ES-I3 (cell line): Measurements from ENCODE around the gene ASF1B.

ENCODE experiments used
- H3K36me3 ChIP-seq: 2 replicates; pipeline ENCODE4 v1.6.1; 2013; ENCODE audit warnings: mild to moderate bottlenecking, low read length, control low read depth, moderate library complexity; ENCODE audit not compliant: insufficient read depth
- H3K4me1 ChIP-seq: 2 replicates; pipeline ENCODE4 v1.6.1; 2013; ENCODE audit warnings: mild to moderate bottlenecking, control low read depth, low read length; ENCODE audit not compliant: insufficient read depth
- H3K9ac ChIP-seq: 2 replicates; pipeline ENCODE4 v1.6.1; 2013; ENCODE audit warnings: low read depth, mild to moderate bottlenecking, low read length, moderate library complexity
- H3K9me3 ChIP-seq: 2 replicates; pipeline ENCODE4 v1.6.1; 2013; ENCODE audit warnings: mild to moderate bottlenecking, low read length, moderate library complexity; ENCODE audit not compliant: control insufficient read depth, insufficient read depth

Gene ASF1B

GRCh38 chr19:14166999-14167575 lies 30.7 kb upstream of the ASF1B start:
- H3K9me3 ChIP-seq, result no peaks in the 10 kb centered on the region
- H3K36me3 ChIP-seq, result peaks cover 9% of the 10 kb centered on the region
- H3K9ac ChIP-seq, result no peak overlapping the region
- no peaks in the 10 kb centered on the region; the same call in 1 of the 2 replicates for H3K4me1 ChIP-seq

- Histone ChIP-seq H3K36me3 (peaks cover 13% of the 10 kb centered on the region), H3K4me1 (no peaks in the 10 kb centered on the region; the same call in 1 of the 2 replicates)
Observed at GRCh38 chr19:14165990-14166830, 29.8 kb upstream of the ASF1B start.

GRCh38 chr19:14164724-14165493 lies 28.5 kb upstream of the ASF1B start:
- no peaks in the 10 kb centered on the region for H3K9me3 ChIP-seq
- H3K36me3 ChIP-seq, result peaks cover 13% of the 10 kb centered on the region
- no peaks in the 10 kb centered on the region; the same call in 1 of the 2 replicates for H3K4me1 ChIP-seq
- H3K9ac ChIP-seq, result no peak overlapping the region

More at GRCh38 chr19:14165990-14166830, 29.8 kb upstream of the ASF1B start:
- Histone ChIP-seq H3K9me3 (no peaks in the 10 kb centered on the region), H3K9ac (no peak overlapping the region)

GRCh38 chr19:14164082-14164481 lies 27.7 kb upstream of the ASF1B start:
- Histone ChIP-seq H3K4me1 (no peaks in the 10 kb centered on the region; the same call in 1 of the 2 replicates), H3K36me3 (peaks cover 13% of the 10 kb centered on the region), H3K9ac (no peak overlapping the region), H3K9me3 (no peaks in the 10 kb centered on the region)

DNA sequence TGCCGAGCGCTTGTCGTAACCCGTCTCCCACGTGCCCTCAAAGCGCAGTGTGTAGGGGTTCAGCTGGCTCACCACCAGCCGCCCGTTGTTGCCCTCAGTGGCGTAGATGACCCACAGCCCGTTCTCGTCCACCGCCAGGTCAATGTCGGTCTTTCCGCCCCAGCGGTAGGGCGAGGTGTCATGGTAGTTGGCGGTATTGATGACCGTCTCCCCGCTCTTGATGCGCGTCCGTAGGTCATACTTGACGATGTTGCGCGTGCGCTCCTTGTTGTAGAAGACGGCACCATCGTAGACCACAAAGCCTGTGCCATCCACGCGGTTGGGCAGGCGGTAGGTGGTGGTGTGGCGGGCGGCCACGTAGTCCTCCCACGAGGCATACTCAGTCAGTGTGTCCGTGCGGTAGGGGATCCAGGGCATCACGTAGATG lies 26.5 kb upstream of the ASF1B start:
- Histone ChIP-seq H3K9me3 (no peaks in the 10 kb centered on the region), H3K9ac (no peak overlapping the region), H3K36me3 (peaks cover 10% of the 10 kb centered on the region; the same call in 1 of the 2 replicates), H3K4me1 (no peaks in the 10 kb centered on the region; the same call in 1 of the 2 replicates)

DNA sequence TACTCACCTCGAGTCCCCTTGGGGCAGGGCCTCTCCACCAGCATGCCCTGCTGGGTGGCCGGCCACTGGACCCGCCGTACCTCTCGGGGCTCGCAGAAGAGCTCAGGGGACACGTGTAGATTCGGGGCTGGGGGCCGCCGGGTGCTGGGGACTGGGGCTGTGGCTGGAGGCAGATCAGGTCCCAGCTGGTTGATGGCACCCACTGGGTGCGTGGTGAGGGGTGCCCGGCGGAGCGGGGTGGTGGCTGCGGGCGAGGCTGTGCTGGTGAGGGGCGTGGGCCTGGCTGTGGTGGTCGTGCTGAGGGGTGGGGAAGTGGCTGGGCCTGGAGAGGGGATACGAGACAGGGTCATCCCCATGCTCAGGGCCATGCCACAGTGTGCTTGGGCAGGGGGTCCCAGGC lies 24.9 kb upstream of the ASF1B start:
- H3K36me3 ChIP-seq, result peaks cover 22% of the 10 kb centered on the region; the same call in 1 of the 2 replicates
- H3K4me1 ChIP-seq, result no peaks in the 10 kb centered on the region
- H3K9ac ChIP-seq, result no peak overlapping the region
- no peaks in the 10 kb centered on the region for H3K9me3 ChIP-seq

DNA sequence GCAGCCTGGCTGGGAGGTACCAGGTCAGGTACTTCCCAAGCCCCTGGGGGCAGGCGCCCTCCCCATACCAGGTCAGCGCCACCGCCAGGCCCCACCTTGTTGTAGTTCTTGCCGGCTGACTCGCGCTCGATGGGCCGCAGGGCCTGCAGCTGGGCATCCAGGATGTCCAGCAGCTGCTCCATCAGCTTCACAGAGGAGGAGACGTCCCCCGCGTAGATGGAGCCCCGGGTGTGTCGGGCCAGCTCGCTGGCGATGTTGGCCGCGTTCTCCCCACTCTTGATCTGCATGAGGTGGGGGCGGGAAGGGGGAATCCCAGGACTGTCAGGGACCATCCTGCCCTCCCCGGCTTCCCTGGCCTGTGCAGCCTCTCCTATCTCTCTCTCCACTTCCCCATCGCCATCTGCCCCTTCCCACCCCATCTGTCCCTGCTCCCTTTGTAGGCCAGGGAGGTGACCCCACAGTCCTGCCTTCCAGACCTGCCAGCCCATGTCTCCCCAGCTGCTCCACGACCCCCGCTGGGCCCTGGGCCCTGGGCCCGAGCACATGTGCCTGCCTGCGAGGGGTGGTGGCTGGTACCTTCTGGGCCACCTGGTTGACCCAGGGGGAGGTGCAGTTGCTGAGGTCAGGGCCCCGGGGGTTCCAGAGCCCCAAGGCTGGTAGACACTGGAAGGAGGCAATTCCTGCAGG lies 23.8 kb upstream of the ASF1B start:
- H3K36me3 ChIP-seq, result peaks cover 28% of the 10 kb centered on the region; the same call in 1 of the 2 replicates
- no peaks in the 10 kb centered on the region for H3K4me1 ChIP-seq
- no peak overlapping the region for H3K9ac ChIP-seq
- H3K9me3 ChIP-seq, result no peaks in the 10 kb centered on the region

GRCh38 chr19:14159059-14159458 lies 22.7 kb upstream of the ASF1B start:
- no peak overlapping the region for H3K9ac ChIP-seq
- H3K36me3 ChIP-seq, result peaks cover 28% of the 10 kb centered on the region; the same call in 1 of the 2 replicates
- H3K4me1 ChIP-seq, result no peaks in the 10 kb centered on the region
- H3K9me3 ChIP-seq, result no peaks in the 10 kb centered on the region

- no peaks in the 10 kb centered on the region for H3K9me3 ChIP-seq
- H3K36me3 ChIP-seq, result peaks cover 28% of the 10 kb centered on the region; the same call in 1 of the 2 replicates
- H3K4me1 ChIP-seq, result no peaks in the 10 kb centered on the region
- no peak overlapping the region for H3K9ac ChIP-seq
Observed at GRCh38 chr19:14158276-14159023, 22.1 kb upstream of the ASF1B start.

DNA sequence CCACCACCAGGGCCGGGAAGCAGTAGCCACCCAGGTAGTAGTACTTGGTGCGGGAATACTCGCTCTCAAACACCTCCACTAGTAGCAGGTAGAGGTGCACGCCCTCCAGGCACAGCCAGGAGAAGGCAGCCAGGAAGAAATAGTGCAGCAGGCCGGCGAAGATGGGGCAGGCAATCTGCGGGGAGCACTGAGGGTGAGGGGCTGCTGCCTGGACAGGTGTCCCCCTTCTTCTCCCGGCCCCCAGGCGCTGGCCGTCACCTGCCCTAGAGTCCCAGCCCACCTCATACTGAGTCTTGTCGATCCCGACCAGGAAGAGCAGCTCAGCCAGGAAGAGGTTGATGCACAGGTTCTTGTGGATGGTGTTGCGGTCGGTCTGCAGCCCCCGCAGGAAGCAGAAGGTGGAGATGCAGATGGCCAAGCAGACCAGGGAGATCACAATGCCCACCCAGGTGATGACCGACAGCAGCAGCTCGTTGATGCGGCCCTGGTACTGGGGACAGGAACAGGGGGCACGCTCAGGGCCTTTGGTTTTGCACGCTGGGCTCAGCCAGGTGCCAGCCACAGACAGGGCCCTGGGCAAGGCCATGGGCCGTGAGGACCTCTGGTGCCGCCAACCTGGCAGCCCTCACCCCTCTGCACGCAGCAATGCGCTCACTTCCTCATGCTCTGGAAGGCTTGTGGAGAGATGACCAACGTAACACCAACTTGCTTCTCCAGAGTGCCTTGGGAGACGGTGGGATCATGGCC lies 20.8 kb upstream of the ASF1B start:
- no peak overlapping the region for H3K9ac ChIP-seq
- no peaks in the 10 kb centered on the region for H3K4me1 ChIP-seq
- no peaks in the 10 kb centered on the region for H3K9me3 ChIP-seq
- H3K36me3 ChIP-seq, result peaks cover 27% of the 10 kb centered on the region

DNA sequence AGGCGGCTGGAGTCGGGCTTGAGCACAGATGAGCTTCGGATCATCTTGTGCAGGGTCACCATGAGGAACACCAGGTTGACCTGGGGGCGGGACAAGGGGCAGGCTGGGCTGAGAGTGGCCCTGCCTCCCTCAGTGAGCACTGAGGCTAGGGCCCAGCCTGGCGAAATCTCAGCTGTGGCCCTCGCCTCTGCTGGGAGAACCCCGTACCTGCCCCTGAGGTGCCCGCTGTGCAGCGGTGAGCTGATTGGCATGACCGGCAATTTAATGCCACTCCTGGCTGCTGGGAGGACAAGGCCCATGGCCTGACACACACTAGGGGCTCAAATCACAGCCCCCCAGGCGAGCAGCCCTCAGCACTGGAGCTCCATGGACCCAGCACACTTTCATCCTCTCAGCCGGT lies 19.7 kb upstream of the ASF1B start:
- H3K9me3 ChIP-seq, result no peaks in the 10 kb centered on the region
- H3K36me3 ChIP-seq, result peaks cover 22% of the 10 kb centered on the region
- no peak overlapping the region for H3K9ac ChIP-seq
- no peaks in the 10 kb centered on the region for H3K4me1 ChIP-seq

DNA sequence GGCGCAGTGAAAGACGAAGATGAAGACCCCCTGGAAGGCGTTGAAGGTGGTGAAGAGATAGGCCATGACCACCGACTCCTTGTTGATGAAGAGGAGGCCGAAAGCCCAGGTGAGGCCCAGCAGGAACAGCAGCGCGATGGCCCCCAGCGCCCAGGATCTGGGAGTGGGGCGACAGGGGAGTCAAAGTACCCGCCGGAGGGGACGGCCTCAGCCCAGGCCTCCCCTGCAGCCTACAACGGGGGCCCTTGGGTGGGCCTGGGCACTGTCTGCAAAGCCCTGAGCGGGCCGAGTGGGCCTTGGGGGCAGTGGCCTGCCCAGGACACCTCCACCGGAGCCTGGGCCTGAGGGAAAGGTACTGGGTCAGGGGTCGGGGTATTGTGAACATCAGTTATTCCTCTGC lies 19.0 kb upstream of the ASF1B start:
- Histone ChIP-seq H3K4me1 (peaks cover 3% of the 10 kb centered on the region; the same call in 1 of the 2 replicates), H3K9ac (no peak overlapping the region), H3K36me3 (peaks cover 22% of the 10 kb centered on the region), H3K9me3 (no peaks in the 10 kb centered on the region)

DNA sequence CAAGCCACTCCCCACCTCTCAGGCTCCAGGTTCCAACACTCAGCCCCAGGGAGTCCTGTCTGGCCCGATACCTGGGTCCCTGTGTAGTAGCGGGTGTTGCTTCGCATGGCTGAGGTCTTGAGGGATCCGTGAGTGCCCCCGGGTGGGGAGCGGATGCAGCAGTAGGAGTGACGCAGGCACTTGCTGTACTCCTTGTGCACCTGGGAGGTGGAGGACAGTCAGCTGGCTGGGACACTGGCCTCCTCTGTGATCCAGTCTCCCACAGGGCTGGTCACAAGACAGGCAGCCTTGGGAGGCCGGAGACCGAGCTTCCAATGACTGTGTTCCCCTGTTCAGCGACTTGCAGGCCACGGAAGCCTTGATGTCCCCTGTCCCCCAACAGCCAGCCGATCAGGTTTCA lies 16.3 kb upstream of the ASF1B start:
- H3K9ac ChIP-seq, result no peak overlapping the region
- peaks cover 17% of the 10 kb centered on the region for H3K36me3 ChIP-seq

More for the DNA sequence above, 16.3 kb upstream of the ASF1B start:
- no peaks in the 10 kb centered on the region for H3K9me3 ChIP-seq
- peaks cover 19% of the 10 kb centered on the region for H3K4me1 ChIP-seq
